GM12872 (cell line): Measurements from ENCODE around the gene UVSSA.

Experiments
- CTCF ChIP-seq: IDR thresholded peaks from 3 replicates; pipeline ENCODE4 v1.5.1; 2011; ENCODE audit warnings: low read depth, mild to moderate bottlenecking, low read length, moderate library complexity; ENCODE audit not compliant: insufficient read depth

The UVSSA gene

GRCh38 chr4:1321486-1321885 lies 25.5 kb upstream of the UVSSA start:
- TF ChIP-seq CTCF: no peak

- TF ChIP-seq CTCF: no peak
Observed at GRCh38 chr4:1321946-1322650, 24.9 kb upstream of the UVSSA start.

- TF ChIP-seq CTCF: no peak
Observed at GRCh38 chr4:1323280-1323634, 23.8 kb upstream of the UVSSA start.

DNA sequence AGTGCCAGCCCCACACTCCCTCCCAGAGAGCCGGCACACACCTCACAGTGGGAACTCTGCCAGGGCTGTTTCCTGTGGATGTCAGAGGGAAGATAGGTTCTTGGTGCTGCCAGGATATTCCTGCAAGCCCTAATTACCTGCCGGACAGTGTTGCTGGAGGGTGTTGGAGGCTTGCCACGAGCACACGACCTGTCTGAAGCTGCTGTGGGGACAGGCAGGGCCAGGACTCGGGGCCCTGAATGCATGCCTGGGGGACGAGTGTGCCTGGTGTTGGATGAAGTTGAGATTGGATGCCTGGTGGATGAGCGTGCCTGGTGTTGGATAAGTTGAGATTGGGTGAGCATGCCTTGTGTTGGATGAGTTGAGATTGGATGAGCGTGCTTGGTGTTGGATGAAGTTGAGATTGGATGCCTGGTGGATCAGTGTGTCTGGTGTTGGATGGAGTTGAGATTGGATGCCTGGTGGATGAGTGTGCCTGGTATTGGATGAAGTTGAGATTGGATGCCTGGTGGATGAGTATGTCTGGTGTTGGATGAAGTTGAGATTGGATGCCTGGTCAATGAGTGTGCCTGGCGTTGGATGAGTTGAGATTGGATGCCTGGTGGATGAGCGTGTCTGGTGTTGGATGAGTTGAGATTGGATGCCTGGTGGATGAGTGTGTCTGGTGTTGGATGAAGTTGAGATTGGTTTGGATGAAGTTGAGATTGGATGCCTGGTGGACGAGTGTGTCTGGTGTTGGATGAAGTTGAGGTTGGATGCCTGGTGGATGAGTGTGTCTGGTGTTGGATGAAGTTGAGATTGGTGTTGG lies 23.2 kb upstream of the UVSSA start:
- TF ChIP-seq CTCF: no peak

DNA sequence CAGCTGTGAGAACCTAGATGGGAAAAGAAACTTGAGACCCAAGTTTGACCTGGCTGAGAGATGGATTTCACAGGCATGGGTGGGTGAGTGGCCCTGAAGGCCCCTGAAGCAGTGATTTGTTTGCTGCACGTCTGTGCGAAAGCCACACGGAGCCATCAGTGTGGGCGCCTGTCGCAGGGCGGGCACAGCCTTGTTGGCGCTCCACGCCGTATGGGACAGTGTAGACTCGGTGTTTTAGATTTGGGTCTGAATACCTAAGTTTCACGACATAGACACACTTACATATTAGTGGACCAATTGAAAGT lies 21.9 kb upstream of the UVSSA start:
- TF ChIP-seq CTCF: no peak

GRCh38 chr4:1325681-1326635 lies 21.1 kb upstream of the UVSSA start:
- no peak for TF ChIP-seq CTCF

DNA sequence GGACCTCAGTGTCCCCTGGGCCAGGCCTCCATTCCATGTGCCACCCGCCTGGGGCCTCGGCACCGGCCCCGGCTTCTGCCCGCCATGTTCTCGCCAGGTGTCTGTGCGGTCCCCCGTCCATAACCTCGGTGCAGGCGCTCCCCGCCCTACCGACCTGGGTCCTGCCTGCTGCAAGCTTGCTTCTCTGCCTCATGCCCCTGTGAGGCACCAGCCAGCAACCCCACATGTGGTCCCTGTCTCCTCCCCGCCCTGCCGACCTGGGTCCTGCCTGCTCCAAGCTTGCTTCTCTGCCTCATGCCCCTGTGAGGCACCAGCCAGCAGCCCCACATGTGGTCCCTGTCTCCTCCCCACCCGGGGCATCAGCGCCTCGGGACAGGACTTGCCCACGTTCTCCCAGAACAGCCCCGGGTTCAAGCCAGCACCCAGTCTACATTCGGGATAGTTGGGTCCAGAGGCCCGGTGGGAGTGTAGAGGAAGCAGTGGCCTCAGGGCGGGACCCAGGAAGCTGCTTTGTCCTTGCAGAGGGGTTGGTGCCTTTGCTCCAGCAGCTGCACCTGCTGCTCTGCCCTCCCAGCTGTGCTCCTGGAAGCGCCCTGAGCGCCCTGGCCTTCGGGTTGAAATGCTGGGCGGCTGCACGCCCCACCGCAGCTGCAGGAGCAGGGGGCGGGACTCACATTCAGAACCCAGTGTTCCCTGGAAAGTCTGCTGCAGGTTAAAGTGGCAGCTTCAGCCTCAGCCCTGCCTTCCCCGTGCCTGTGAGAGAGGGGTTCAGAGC lies 20.1 kb upstream of the UVSSA start:
- no peak for TF ChIP-seq CTCF
